Measurements from ENCODE around the gene PTCSC3. TPM values are rescaled to one million over a fixed set of nuclear protein-coding genes. Genes with fewer than 3 reads are reported as not detected.

PTCSC3 gene
- total and polyA plus RNA-seq, 2 of the 13 experiments (the other 11 are each of a cell fraction or from before 2014, with no cell fraction given), result not detected

DNA sequence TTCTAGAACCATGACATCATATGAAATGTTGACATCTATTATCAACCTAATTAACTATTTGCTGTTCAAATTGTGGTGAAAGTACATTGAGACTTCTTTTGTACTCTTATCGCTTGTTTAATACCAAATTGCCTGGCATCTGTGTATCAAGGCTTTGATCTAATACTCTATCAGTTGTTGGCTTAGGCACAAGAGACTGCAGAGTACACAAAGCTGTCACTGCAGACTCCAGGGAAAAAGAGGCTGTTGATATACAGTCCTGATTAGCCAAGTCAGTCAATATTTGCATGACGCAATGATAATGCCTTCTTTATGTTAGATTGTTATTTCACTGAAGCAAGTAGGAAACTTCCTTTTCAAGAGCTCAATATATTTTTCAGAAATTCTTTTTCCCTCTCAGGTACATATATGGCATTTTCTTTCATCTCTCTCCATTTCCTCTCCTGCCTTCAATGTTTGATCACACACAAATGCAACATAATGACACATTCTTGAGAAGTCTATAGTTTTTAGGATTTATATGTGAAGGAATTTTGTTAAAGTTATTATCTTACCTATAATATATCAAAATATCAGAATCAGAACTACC, 32.3 kb upstream of the PTCSC3 start (continued):
- TF ChIP-seq, protein P1, sequence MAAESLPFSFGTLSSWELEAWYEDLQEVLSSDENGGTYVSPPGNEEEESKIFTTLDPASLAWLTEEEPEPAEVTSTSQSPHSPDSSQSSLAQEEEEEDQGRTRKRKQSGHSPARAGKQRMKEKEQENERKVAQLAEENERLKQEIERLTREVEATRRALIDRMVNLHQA (CRISPR knock-in tag; IDR thresholded peaks at IDR 0.05), result no peak
- TF ChIP-seq HOXA5 (CRISPR knock-in tag; IDR thresholded peaks at IDR 0.05) (no peak), ZNF589 (CRISPR knock-in tag; conservative IDR thresholded peaks at IDR 0.05) (no peak), ZNF44 (CRISPR knock-in tag; IDR thresholded peaks at IDR 0.05) (no peak), MED13 (CRISPR knock-in tag; IDR thresholded peaks at IDR 0.05) (no peak), RFX3 (CRISPR knock-in tag; IDR thresholded peaks at IDR 0.05) (no peak), ZKSCAN1 (IDR thresholded peaks at IDR 0.05; ENCODE audit: low read length) (no peak), ZNF225 (CRISPR knock-in tag; IDR thresholded peaks at IDR 0.05) (no peak), PHF21A (CRISPR knock-in tag; IDR thresholded peaks at IDR 0.05) (no peak), GLI4 (CRISPR knock-in tag; IDR thresholded peaks at IDR 0.05; ENCODE audit: borderline replicate concordance) (no peak), HNF4A (CRISPR knock-in tag; IDR thresholded peaks at IDR 0.05) (peak; percentile 41; the same call in 1 of the 2 replicates), ZFP62 (CRISPR knock-in tag; IDR thresholded peaks at IDR 0.05) (no peak), ZNF607 (CRISPR knock-in tag; IDR thresholded peaks at IDR 0.05; ENCODE audit: borderline replicate concordance) (no peak), SP1 (IDR thresholded peaks at IDR 0.05) (no peak), SP1 (CRISPR knock-in tag; IDR thresholded peaks at IDR 0.05) (peak; percentile 35; the same call in 1 of the 2 replicates), ZFYVE20 (CRISPR knock-in tag; IDR thresholded peaks at IDR 0.05; ENCODE audit: borderline replicate concordance, low read depth) (no peak)
- TF ChIP-seq, protein P2, sequence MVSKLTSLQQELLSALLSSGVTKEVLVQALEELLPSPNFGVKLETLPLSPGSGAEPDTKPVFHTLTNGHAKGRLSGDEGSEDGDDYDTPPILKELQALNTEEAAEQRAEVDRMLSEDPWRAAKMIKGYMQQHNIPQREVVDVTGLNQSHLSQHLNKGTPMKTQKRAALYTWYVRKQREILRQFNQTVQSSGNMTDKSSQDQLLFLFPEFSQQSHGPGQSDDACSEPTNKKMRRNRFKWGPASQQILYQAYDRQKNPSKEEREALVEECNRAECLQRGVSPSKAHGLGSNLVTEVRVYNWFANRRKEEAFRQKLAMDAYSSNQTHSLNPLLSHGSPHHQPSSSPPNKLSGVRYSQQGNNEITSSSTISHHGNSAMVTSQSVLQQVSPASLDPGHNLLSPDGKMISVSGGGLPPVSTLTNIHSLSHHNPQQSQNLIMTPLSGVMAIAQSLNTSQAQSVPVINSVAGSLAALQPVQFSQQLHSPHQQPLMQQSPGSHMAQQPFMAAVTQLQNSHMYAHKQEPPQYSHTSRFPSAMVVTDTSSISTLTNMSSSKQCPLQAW (CRISPR knock-in tag; IDR thresholded peaks at IDR 0.05), result no peak
- TF ChIP-seq, protein P3, sequence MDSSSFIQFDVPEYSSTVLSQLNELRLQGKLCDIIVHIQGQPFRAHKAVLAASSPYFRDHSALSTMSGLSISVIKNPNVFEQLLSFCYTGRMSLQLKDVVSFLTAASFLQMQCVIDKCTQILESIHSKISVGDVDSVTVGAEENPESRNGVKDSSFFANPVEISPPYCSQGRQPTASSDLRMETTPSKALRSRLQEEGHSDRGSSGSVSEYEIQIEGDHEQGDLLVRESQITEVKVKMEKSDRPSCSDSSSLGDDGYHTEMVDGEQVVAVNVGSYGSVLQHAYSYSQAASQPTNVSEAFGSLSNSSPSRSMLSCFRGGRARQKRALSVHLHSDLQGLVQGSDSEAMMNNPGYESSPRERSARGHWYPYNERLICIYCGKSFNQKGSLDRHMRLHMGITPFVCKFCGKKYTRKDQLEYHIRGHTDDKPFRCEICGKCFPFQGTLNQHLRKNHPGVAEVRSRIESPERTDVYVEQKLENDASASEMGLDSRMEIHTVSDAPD (CRISPR knock-in tag; IDR thresholded peaks at IDR 0.05), result peak; percentile 95
- TF ChIP-seq, protein P4, sequence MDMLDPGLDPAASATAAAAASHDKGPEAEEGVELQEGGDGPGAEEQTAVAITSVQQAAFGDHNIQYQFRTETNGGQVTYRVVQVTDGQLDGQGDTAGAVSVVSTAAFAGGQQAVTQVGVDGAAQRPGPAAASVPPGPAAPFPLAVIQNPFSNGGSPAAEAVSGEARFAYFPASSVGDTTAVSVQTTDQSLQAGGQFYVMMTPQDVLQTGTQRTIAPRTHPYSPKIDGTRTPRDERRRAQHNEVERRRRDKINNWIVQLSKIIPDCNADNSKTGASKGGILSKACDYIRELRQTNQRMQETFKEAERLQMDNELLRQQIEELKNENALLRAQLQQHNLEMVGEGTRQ (IDR thresholded peaks at IDR 0.05; ENCODE audit: low read depth, low read length), result no peak
- TF ChIP-seq, protein P4 (CRISPR knock-in tag; IDR thresholded peaks at IDR 0.05; ENCODE audit: borderline replicate concordance), result no peak
- TF ChIP-seq, protein P5, sequence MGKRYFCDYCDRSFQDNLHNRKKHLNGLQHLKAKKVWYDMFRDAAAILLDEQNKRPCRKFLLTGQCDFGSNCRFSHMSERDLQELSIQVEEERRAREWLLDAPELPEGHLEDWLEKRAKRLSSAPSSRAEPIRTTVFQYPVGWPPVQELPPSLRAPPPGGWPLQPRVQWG (CRISPR knock-in tag; IDR thresholded peaks at IDR 0.05; ENCODE audit: borderline replicate concordance, low read depth), result no peak
- TF ChIP-seq, protein P6, sequence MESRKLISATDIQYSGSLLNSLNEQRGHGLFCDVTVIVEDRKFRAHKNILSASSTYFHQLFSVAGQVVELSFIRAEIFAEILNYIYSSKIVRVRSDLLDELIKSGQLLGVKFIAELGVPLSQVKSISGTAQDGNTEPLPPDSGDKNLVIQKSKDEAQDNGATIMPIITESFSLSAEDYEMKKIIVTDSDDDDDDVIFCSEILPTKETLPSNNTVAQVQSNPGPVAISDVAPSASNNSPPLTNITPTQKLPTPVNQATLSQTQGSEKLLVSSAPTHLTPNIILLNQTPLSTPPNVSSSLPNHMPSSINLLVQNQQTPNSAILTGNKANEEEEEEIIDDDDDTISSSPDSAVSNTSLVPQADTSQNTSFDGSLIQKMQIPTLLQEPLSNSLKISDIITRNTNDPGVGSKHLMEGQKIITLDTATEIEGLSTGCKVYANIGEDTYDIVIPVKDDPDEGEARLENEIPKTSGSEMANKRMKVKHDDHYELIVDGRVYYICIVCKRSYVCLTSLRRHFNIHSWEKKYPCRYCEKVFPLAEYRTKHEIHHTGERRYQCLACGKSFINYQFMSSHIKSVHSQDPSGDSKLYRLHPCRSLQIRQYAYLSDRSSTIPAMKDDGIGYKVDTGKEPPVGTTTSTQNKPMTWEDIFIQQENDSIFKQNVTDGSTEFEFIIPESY (CRISPR knock-in tag; IDR thresholded peaks at IDR 0.05), result no peak
- TF ChIP-seq, protein P7, sequence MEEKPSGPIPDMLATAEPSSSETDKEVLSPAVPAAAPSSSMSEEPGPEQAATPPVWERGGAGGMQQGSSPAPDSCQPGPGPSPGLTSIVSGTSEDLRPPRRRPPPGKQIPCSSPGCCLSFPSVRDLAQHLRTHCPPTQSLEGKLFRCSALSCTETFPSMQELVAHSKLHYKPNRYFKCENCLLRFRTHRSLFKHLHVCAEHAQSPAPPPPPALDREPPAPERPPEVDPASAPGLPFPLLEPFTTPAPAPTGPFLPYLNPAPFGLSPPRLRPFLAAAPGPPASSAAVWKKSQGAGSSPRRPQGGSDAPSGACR (CRISPR knock-in tag; IDR thresholded peaks at IDR 0.05), result no peak

Measured in HepG2 (cell line).